CD4-positive, alpha-beta T cell (primary cell): Measurements from ENCODE around the gene ICAM5. TPM values are rescaled to one million over a fixed set of nuclear protein-coding genes. Genes with fewer than 3 reads are reported as not detected.

Experiments
- ATAC-seq: fragments of 200-7000 bp; cut with Tn5 transposase; one replicate; pipeline ENCODE4 v1.10.0; 2022; ENCODE audit warnings: mild to moderate bottlenecking; ENCODE audit not compliant: poor library complexity
- CTCF ChIA-PET: fragments of 350-600 bp; sonication (Branson Sonifier 250); formaldehyde crosslinking; loops from one replicate; lab custom pipeline; 2021; ENCODE audit warnings: antibody characterized with exemption, inconsistent platforms; lab: Charles Lee
- POLR2A ChIA-PET: fragments of 350-600 bp; sonication (Branson Sonifier 250); formaldehyde crosslinking; loops from one replicate; lab custom pipeline; 2021; ENCODE audit warnings: antibody characterized with exemption, inconsistent platforms; lab: Charles Lee
- DNase-seq, 14 experiments: peaks; one replicate each; pipeline ENCODE4 v3.0.0-alpha.2; 2013 to 2020; ENCODE audit warnings: mixed read lengths in 2 of 14
- H3K27ac ChIP-seq, 2 donors: one replicate each; pipeline versions ENCODE4 v1.5.1 to v1.7.0; 2013; ENCODE audit warnings: low read length in 2 of 2, low read depth in 1 of 2, mild to moderate bottlenecking in 1 of 2
- H3K27me3 ChIP-seq, 2 experiments: 1 replicate in 1 of 2; 2 replicates in 1 of 2; pipeline versions ENCODE4 v1.6.1 to v1.7.0; 2013; ENCODE audit warnings: low read length in 2 of 2, control low read depth in 1 of 2, mild to moderate bottlenecking in 1 of 2, moderate library complexity in 1 of 2; ENCODE audit not compliant: insufficient read depth in 2 of 2, control insufficient read depth in 1 of 2
- H3K36me3 ChIP-seq: one replicate; pipeline ENCODE4 v1.6.1; 2013; ENCODE audit warnings: low read length, control low read depth; ENCODE audit not compliant: insufficient read depth
- H3K4me1 ChIP-seq: one replicate; pipeline ENCODE4 v1.6.1; 2013; ENCODE audit warnings: low read length, control low read depth; ENCODE audit not compliant: insufficient read depth
- H3K4me3 ChIP-seq: one replicate; pipeline ENCODE4 v1.5.1; 2013; ENCODE audit warnings: mild to moderate bottlenecking, low read length, moderate library complexity
- H3K9me3 ChIP-seq, 2 experiments: 1 replicate in 1 of 2; 2 replicates in 1 of 2; pipeline versions ENCODE4 v1.6.1 to v1.7.0; 2013; ENCODE audit warnings: low read length in 2 of 2, mild to moderate bottlenecking in 2 of 2, control low read depth in 1 of 2, moderate library complexity in 1 of 2; ENCODE audit not compliant: control insufficient read depth in 1 of 2, insufficient read depth in 1 of 2
- H3K27ac Mint-ChIP-seq: one replicate; pipeline ENCODE4 v1.8.0; 2020; ENCODE audit warnings: mixed read lengths
- H3K27me3 Mint-ChIP-seq: one replicate; pipeline ENCODE4 v1.8.0; 2021; ENCODE audit warnings: mixed read lengths
- H3K36me3 Mint-ChIP-seq: one replicate; pipeline ENCODE4 v1.8.0; 2021; ENCODE audit warnings: low read depth, mixed read lengths
- H3K4me1 Mint-ChIP-seq: one replicate; pipeline ENCODE4 v1.8.0; 2021; ENCODE audit warnings: low read depth, mixed read lengths
- H3K4me3 Mint-ChIP-seq: one replicate; pipeline ENCODE4 v1.8.0; 2020; ENCODE audit warnings: mild to moderate bottlenecking, mixed read lengths
- H3K9me3 Mint-ChIP-seq: one replicate; pipeline ENCODE4 v1.8.0; 2020; ENCODE audit warnings: mixed read lengths
- CTCF ChIP-seq: fragments of 200-600 bp; IDR thresholded peaks from one replicate; pipeline ENCODE4 v1.8.0; 2022; ENCODE audit warnings: antibody characterized with exemption, mild to moderate bottlenecking
- intact Hi-C, 2 experiments: fragments of 100-400 bp; cut with DNase I in 1 of 2; cut with micrococcal nuclease in 1 of 2; formaldehyde crosslinking; loops; one replicate each; pipeline versions ENCODE4 v1.15.1 to v1.9.0; 2023 to 2025; cut with DNase I, micrococcal nuclease
- total RNA-seq, 174 experiments: library from RNA in 2 of 174; stranded (reverse) in 2 of 174; gene quantifications; one replicate each; pipeline ENCODE4 v1.2.3 and lab custom pipeline; 2021 to 2026

ICAM5 gene
- total RNA-seq, 2 experiments from 2014 or later: not detected

GRCh38 chr19:10328558-10329429, 39.0 kb downstream of the ICAM5 start:
- Histone ChIP-seq H3K9me3 (no peaks in the 10 kb centered on the region), H3K27me3 (no peaks in the 10 kb centered on the region), H3K36me3 (peaks cover 63% of the 10 kb centered on the region), H3K4me1 (peaks cover 26% of the 10 kb centered on the region), H3K27ac (no peak overlapping the region), H3K4me3 (no peak overlapping the region)
- no peak for DNase-seq
- no peaks in the 10 kb centered on the region for H3K9me3 Mint-ChIP-seq
- ChIA-PET CTCF (no interaction called here), POLR2A (no interaction called here)
- H3K27me3 Mint-ChIP-seq: no peaks in the 10 kb centered on the region
- H3K36me3 Mint-ChIP-seq: peaks cover 64% of the 10 kb centered on the region
- TF ChIP-seq CTCF: no peak
- intact Hi-C loops: no loop called here
- H3K27ac Mint-ChIP-seq: no peak overlapping the region
- ATAC-seq: no peak
- no peak overlapping the region for H3K4me3 Mint-ChIP-seq
- H3K4me1 Mint-ChIP-seq: peaks cover 21% of the 10 kb centered on the region

DNA sequence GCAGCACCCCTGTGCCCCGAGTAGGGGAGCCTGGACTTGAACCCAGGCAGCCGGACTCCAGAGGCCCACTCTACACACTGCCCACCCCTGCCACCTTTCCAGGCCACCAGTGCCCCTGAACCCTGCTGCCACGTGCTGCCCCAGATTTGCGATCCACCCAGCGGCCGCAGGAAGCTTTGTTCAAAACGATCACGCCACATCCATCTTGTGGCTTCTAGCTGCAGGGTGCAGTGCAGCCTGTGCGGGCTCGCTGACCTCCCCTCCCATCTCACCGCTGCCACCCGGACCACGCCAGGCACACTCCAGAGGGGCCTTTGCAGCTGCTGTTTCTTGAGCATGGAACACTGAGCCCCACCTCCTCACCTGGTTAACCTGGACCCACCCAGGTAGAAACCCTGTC, 39.8 kb downstream of the ICAM5 start:
- Histone ChIP-seq H3K27me3 (no peaks in the 10 kb centered on the region), H3K36me3 (peaks cover 62% of the 10 kb centered on the region), H3K9me3 (no peaks in the 10 kb centered on the region), H3K27ac (no peak overlapping the region), H3K4me3 (no peak overlapping the region), H3K4me1 (peaks cover 33% of the 10 kb centered on the region)
- Mint-ChIP-seq H3K27ac (no peak overlapping the region), H3K27me3 (no peaks in the 10 kb centered on the region), H3K4me3 (no peak overlapping the region), H3K4me1 (peaks cover 22% of the 10 kb centered on the region), H3K9me3 (no peaks in the 10 kb centered on the region), H3K36me3 (peaks cover 59% of the 10 kb centered on the region)
- intact Hi-C loops: no loop called here
- TF ChIP-seq CTCF: no peak
- ATAC-seq (no peak), DNase-seq (no peak)
- CTCF ChIA-PET: interaction anchor here (0.5 to 1.1 kb wide), 3 partner anchors 61 to 432 kb away, joined by 3 to 5 read pairs (median 4); no protein-coding TSS in a partner anchor
- POLR2A ChIA-PET: no interaction called here

DNA sequence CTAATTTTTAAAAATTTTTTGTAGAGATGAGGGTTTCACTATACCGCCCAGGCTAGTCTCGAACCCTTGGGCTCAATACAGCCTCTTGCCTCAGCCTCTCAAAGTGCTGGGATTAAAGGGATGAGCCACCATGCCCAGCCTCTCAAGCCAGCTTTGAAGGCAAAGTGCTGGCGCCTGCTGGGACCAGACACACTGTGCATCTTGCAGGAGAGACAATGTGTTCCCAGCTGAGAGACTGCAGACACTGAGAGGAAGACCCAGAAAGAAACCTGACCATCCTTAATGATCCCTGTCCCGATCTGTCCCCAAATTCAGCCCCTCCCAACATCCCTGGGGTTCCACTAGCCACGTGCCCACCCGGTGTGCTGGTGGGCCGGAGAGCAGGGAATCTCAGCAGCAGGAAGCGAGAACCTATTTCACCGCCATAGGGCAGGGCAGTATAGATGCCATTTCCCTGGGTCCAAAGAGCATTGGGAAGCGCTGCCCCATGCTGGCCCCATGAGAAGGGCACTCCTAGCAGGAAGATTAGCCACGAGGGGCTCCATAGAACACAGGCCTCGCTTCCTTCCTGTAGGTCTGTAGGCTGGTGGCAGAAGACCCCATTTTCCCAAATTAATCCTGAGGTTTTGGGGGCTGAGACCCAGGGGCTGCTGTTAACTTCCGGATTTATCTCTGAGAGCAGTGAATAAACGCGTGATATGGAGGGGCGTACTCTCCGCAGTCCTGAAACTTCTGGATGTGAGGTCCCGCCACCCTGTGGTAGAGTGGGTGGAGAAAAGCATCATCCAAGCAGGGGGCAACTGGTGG, 42.6 kb downstream of the ICAM5 start:
- peak overlapping the region; percentile 92 for H3K27ac Mint-ChIP-seq
- no peaks in the 10 kb centered on the region for H3K9me3 ChIP-seq
- peak overlapping the region; percentile 87 to 91 for H3K27ac ChIP-seq
- peak overlapping the region; percentile 91 for H3K4me3 ChIP-seq
- no peaks in the 10 kb centered on the region for H3K27me3 Mint-ChIP-seq
- no peaks in the 10 kb centered on the region for H3K27me3 ChIP-seq
- H3K9me3 Mint-ChIP-seq: no peaks in the 10 kb centered on the region
- H3K4me1 ChIP-seq: peaks cover 49% of the 10 kb centered on the region
- ATAC-seq (peak; percentile 1), DNase-seq (no peak)
- intact Hi-C loops: loop anchor here (5.0 kb wide), 2 partner anchors 45 to 135 kb away; partner anchors contain the start of genes ICAM4 (in 1 of the 2) and ICAM5 (in 1 of the 2)
- H3K36me3 Mint-ChIP-seq: peaks cover 49% of the 10 kb centered on the region
- TF ChIP-seq CTCF: no peak
- H3K36me3 ChIP-seq: peaks cover 56% of the 10 kb centered on the region
- peaks cover 22% of the 10 kb centered on the region for H3K4me1 Mint-ChIP-seq
- CTCF ChIA-PET: interaction anchor here (0.5 to 0.7 kb wide), 2 partner anchors 61 to 400 kb away, joined by 3 read pairs; partner anchors contain the start of gene ICAM1
- POLR2A ChIA-PET: interaction anchor here (0.6 to 1.9 kb wide), 9 partner anchors 11 to 272 kb away, joined by 3 to 10 read pairs (median 5); partner anchors contain the start of genes FDX2, ICAM1 and TYK2
- H3K4me3 Mint-ChIP-seq: peak overlapping the region; percentile 96
